K562 (cell line): ENCODE data around the gene PRODH2. TPM values are rescaled to one million over a fixed set of nuclear protein-coding genes. Genes with fewer than 3 reads are reported as not detected.

ENCODE experiments used
- ATAC-seq: fragments of 200-7000 bp; cut with Tn5 transposase; 3 replicates; pipeline ENCODE4 v1.9.1; 2020; ENCODE audit warnings: moderate library complexity
- BruUV-seq: library from RNA; stranded (reverse); fragments of 400-500 nt; replicated peaks from 2 replicates; lab custom pipeline; 2021; lab: Mats Ljungman, UMichigan
- CTCF ChIA-PET: fragments of 300-600 bp; formaldehyde crosslinking; extraction: SDS; loops from one replicate; lab custom pipeline; 2021; ENCODE audit warnings: low intra/inter-chr PET ratio; lab: Yijun Ruan, JAX
- POLR2A ChIA-PET: fragments of 300-600, 350-650 bp; sonication (Branson Sonifier 250); formaldehyde crosslinking; extraction: SDS; loops from one replicate; lab custom pipeline; 2021; ENCODE audit warnings: antibody characterized with exemption, inconsistent platforms; lab: Yijun Ruan, JAX
- DNase-seq, 4 experiments: peaks; one replicate each; pipeline versions ENCODE4 v3.0.0 to v3.0.0-alpha.2; 2011 to 2018; ENCODE audit warnings: low spot score in 3 of 4, mixed read lengths in 3 of 4; ENCODE audit errors: extremely low read depth in 1 of 4
- FAIRE-seq: peaks from 2 replicates; lab custom pipeline; 2011; peaks lifted over from hg19 to GRCh38; lab: Jason Lieb, UNC
- H2AFZ ChIP-seq: 2 replicates; pipeline ENCODE4 v1.6.0; 2011; ENCODE audit warnings: low read depth, low read length, control low read depth, inconsistent platforms
- H3K27ac ChIP-seq: fragments of 200-600 bp; 3 replicates; pipeline ENCODE4 v1.8.0; 2011; ENCODE audit warnings: low read depth, mild to moderate bottlenecking, control low read depth, inconsistent platforms, low read length, moderate library complexity, mixed read lengths; ENCODE audit errors: extremely low read depth
- H3K27me3 ChIP-seq, 2 experiments: fragments of 300-600 bp in 1 of 2; 2 replicates in 1 of 2; 3 replicates in 1 of 2; pipeline versions ENCODE4 v1.6.0 to v1.8.0; 2011; ENCODE audit warnings: inconsistent platforms in 2 of 2, low read length in 2 of 2, mild to moderate bottlenecking in 1 of 2, mixed read lengths in 1 of 2, moderate library complexity in 1 of 2; ENCODE audit not compliant: control insufficient read depth in 2 of 2, insufficient read depth in 2 of 2
- H3K36me3 ChIP-seq: fragments of 300-600 bp; 3 replicates; pipeline ENCODE4 v1.8.0; 2011; ENCODE audit warnings: mild to moderate bottlenecking, low read length, inconsistent platforms; ENCODE audit not compliant: control insufficient read depth, insufficient read depth
- H3K4me1 ChIP-seq, 2 experiments: fragments of 200-600 bp in 1 of 2; replicated peaks in 1 of 2; 2 replicates in 1 of 2; 3 replicates in 1 of 2; pipeline versions ENCODE4 v1.5.1 to v1.8.0; 2011; ENCODE audit warnings: inconsistent platforms in 2 of 2, low read length in 2 of 2, mild to moderate bottlenecking in 1 of 2, mixed read lengths in 1 of 2, moderate library complexity in 1 of 2; ENCODE audit not compliant: control insufficient read depth in 2 of 2, insufficient read depth in 2 of 2
- H3K4me2 ChIP-seq: 2 replicates; pipeline ENCODE4 v1.6.1; 2011; ENCODE audit warnings: low read length, control low read depth, inconsistent platforms, mixed read lengths; ENCODE audit not compliant: insufficient read depth
- H3K4me3 ChIP-seq: fragments of 200-600 bp; sonication (generic), shearing (Covaris generic); 2 replicates; pipeline ENCODE4 v1.5.1; 2016; ENCODE audit warnings: control low read depth, inconsistent platforms
- H3K79me2 ChIP-seq: fragments of 200-600 bp; 3 replicates; pipeline ENCODE4 v1.8.0; 2011; ENCODE audit warnings: low read length, inconsistent platforms; ENCODE audit not compliant: control insufficient read depth, insufficient read depth
- H3K9ac ChIP-seq, 2 experiments: 2 replicates each; pipeline versions ENCODE4 v1.6.0 to v1.6.1; 2011; ENCODE audit warnings: low read depth in 2 of 2, low read length in 2 of 2, control low read depth in 1 of 2, inconsistent platforms in 1 of 2, mild to moderate bottlenecking in 1 of 2, mixed read lengths in 1 of 2; ENCODE audit not compliant: insufficient read depth in 1 of 2
- H3K9me1 ChIP-seq: one replicate; pipeline ENCODE4 v1.6.0; 2011; ENCODE audit warnings: inconsistent platforms, mild to moderate bottlenecking, low read length, moderate library complexity; ENCODE audit not compliant: control insufficient read depth, insufficient read depth
- H3K9me3 ChIP-seq: replicated peaks from 2 replicates; pipeline ENCODE4 v1.5.1; 2011; ENCODE audit warnings: low read depth, low read length, inconsistent platforms; ENCODE audit not compliant: control insufficient read depth, insufficient read depth
- H4K20me1 ChIP-seq: replicated peaks from 2 replicates; pipeline ENCODE4 v1.6.1; 2011; ENCODE audit warnings: low read length, inconsistent platforms, mixed read lengths; ENCODE audit not compliant: control insufficient read depth, insufficient read depth
- CREB5 ChIP-seq: fragments of 250-450 bp; sonication (Bioruptor Pico); IDR thresholded peaks from 2 replicates; pipeline ENCODE4 v1.5.0; 2020; ENCODE audit warnings: mild to moderate bottlenecking
- CSDE1 ChIP-seq, 2 experiments: fragments of 450-650 bp; IDR thresholded peaks; 2 replicates each; pipeline ENCODE4 v1.6.1; 2016; ENCODE audit warnings: mild to moderate bottlenecking in 1 of 2
- ESRRA ChIP-seq: fragments of 450-650 bp; IDR thresholded peaks from 2 replicates; pipeline ENCODE4 v1.6.1; 2014; ENCODE audit warnings: low read depth, mild to moderate bottlenecking, moderate library complexity, borderline replicate concordance
- ETV1 ChIP-seq: fragments of 450-650 bp; conservative IDR thresholded peaks from 2 replicates; pipeline ENCODE4 v1.6.1; 2016; ENCODE audit warnings: missing genetic modification characterization, control low read depth, low read depth, missing compliant biosample characterization
- FIP1L1 ChIP-seq: fragments of 200-400 bp; formaldehyde crosslinking; IDR thresholded peaks from 2 replicates; pipeline ENCODE4 v1.6.1; 2018; ENCODE audit warnings: mild to moderate bottlenecking, low read depth, low read length; ENCODE audit not compliant: poor library complexity, severe bottlenecking
- FOXJ2 ChIP-seq: fragments of 200-800 bp; sonication (Bioruptor generic); IDR thresholded peaks from 2 replicates; pipeline ENCODE4 v1.6.1; 2016; ENCODE audit warnings: missing genetic modification characterization, missing compliant biosample characterization
- FOXK1 ChIP-seq: sonication (generic); formaldehyde crosslinking; IDR thresholded peaks from 2 replicates; pipeline ENCODE4 v1.8.0; 2022; ENCODE audit warnings: missing genetic modification reagents, mild to moderate bottlenecking, borderline replicate concordance
- FOXP1 ChIP-seq: sonication (generic); formaldehyde crosslinking; IDR thresholded peaks from 2 replicates; pipeline ENCODE4 v1.8.0; 2022; ENCODE audit warnings: mild to moderate bottlenecking, missing genetic modification reagents
- GATAD2B ChIP-seq: fragments of 450-650 bp; IDR thresholded peaks from 2 replicates; pipeline ENCODE4 v1.6.1; 2017; ENCODE audit warnings: mild to moderate bottlenecking, borderline replicate concordance
- MCM2 ChIP-seq: fragments of 450-650 bp; IDR thresholded peaks from 2 replicates; pipeline ENCODE4 v1.6.1; 2017; ENCODE audit warnings: low read depth, mild to moderate bottlenecking
- POU5F1 ChIP-seq: fragments of 150-350 bp; IDR thresholded peaks from 2 replicates; pipeline ENCODE4 v1.6.1; 2014; ENCODE audit warnings: borderline replicate concordance, low read length, low read depth, mild to moderate bottlenecking; ENCODE audit not compliant: partially characterized antibody
- RFX5 ChIP-seq: IDR thresholded peaks from 2 replicates; pipeline ENCODE4 v1.6.1; 2011; ENCODE audit warnings: low read depth, mild to moderate bottlenecking, improper control_type of control experiment, low read length
- SRSF9 ChIP-seq: fragments of 200-400 bp; formaldehyde crosslinking; IDR thresholded peaks from 2 replicates; pipeline ENCODE4 v1.6.1; 2017; ENCODE audit warnings: low read depth, low read length, borderline replicate concordance
- XRCC5 ChIP-seq: fragments of 200-400 bp; formaldehyde crosslinking; IDR thresholded peaks from 2 replicates; pipeline ENCODE4 v1.6.1; 2017; ENCODE audit warnings: low read depth, mild to moderate bottlenecking, low read length
- ZNF354B ChIP-seq: fragments of 250-450 bp; sonication (Bioruptor Pico); IDR thresholded peaks from 2 replicates; pipeline ENCODE4 v1.4.0; 2020
- ZNF707 ChIP-seq: fragments of 250-450 bp; sonication (Bioruptor Pico); conservative IDR thresholded peaks from 2 replicates; pipeline ENCODE4 v1.8.0; 2022; ENCODE audit warnings: inconsistent platforms, mild to moderate bottlenecking, moderate library complexity
- WGBS: fragments of 100-300 bp; shearing (Covaris generic); methylation state at CpG from one replicate; pipeline ENCODE4 v1.1.6; 2016; ENCODE audit warnings: low coverage, mixed read lengths; ENCODE audit not compliant: insufficient coverage; ENCODE audit errors: missing lambda C conversion rate; 5-methylcytosine and 5-hydroxymethylcytosine counted together
- in situ Hi-C: fragments of 300-500 bp; cut with MboI; formaldehyde crosslinking; loops from 4 replicates; pipeline ENCODE4 v1.15.0; 2018; ENCODE audit warnings: inconsistent platforms, mixed read lengths
- intact Hi-C: fragments of 100-400 bp; cut with micrococcal nuclease; formaldehyde crosslinking; loops from 2 replicates; pipeline ENCODE4 v1.14.2; 2022
- polyA plus RNA-seq, 8 experiments: library from polyadenylated mRNA; depleted of rRNA in 4 of 8; stranded (reverse) in 5 of 8; unstranded in 3 of 8; fragments of >200 nt; fragmentation: Nextera tagmentation in 2 of 8; fragmentation: Illumina TruSeq in 1 of 8; extraction: Ambion mirVana in 2 of 8; extraction: Trizol in 1 of 8; gene quantifications; 2 replicates each; pipeline versions ENCODE4 v1.2.1 to v1.2.3, GENCODE V29; 2011 to 2014; ENCODE audit warnings: inconsistent platforms in 1 of 8, missing spikeins in 1 of 8
- total RNA-seq, 7 experiments: library from RNA; depleted of rRNA in 6 of 7; stranded (reverse); fragments of >200 nt in 6 of 7; fragmentation: Illumina TruSeq in 2 of 7; extraction: Trizol in 2 of 7; gene quantifications; 2 replicates each; pipeline versions ENCODE4 v1.2.1 to v1.2.3, GENCODE V29; 2011 to 2021; ENCODE audit warnings: low replicate concordance in 1 of 7

Gene PRODH2
- total and polyA plus RNA-seq, 9 of the 15 experiments (the other 6 are each of a cell fraction or from before 2014, with no cell fraction given), result not detected

GRCh38 chr19:35832054-35832453, 19.4 kb upstream of the PRODH2 start:
- ChIA-PET POLR2A (interaction anchor here (0.5 kb wide), 1 partner anchor 191 kb away, joined by 4 read pairs; no protein-coding TSS in a partner anchor), CTCF (no interaction called here)
- H3K79me2 ChIP-seq, result no peaks in the 10 kb centered on the region
- no peaks in the 10 kb centered on the region for H3K9me3 ChIP-seq
- TF ChIP-seq ZNF354B (CRISPR knock-in tag) (no peak), ESRRA (0 out of 2 replicates have a peak, but pooled peaks have one; percentile 18), ZNF707 (no peak), FOXK1 (no peak), SRSF9 (no peak), CSDE1 (IDR thresholded peaks at IDR 0.05) (no peak)
- peaks cover 18 to 44% of the 10 kb centered on the region in 2 experiments for H3K27me3 ChIP-seq
- H3K9ac ChIP-seq, result no peak overlapping the region
- 3% methylated on average over 4 of the region's 4 CpGs for WGBS
- no peak overlapping the region for H3K4me3 ChIP-seq
- ATAC-seq, result no peak
- no peak for DNase-seq
- in situ Hi-C loops, result no loop called here
- no peak overlapping the region for H2AFZ ChIP-seq
- FAIRE-seq, result no peak
- intact Hi-C loops, result no loop called here
- H3K9me1 ChIP-seq, result no peaks in the 10 kb centered on the region
- no peak overlapping the region for H3K4me2 ChIP-seq
- H3K36me3 ChIP-seq, result no peaks in the 10 kb centered on the region
- BruUV-seq, result no TSS peak
- peaks cover 4% of the 10 kb centered on the region; the same call in 1 of the 2 replicates for H4K20me1 ChIP-seq
- no peak overlapping the region for H3K27ac ChIP-seq
- no peaks in the 10 kb centered on the region; a peak in 1 of 5 replicates for H3K4me1 ChIP-seq

- ChIA-PET POLR2A (interaction anchor here (0.5 to 1.0 kb wide), 3 partner anchors 13 to 530 kb away, joined by 3 to 4 read pairs (median 4); no protein-coding TSS in a partner anchor), CTCF (no interaction called here)
- TF ChIP-seq ETV1 (no peak), FIP1L1 (no peak), GATAD2B (no peak), FOXJ2 (tag) (no peak), MCM2 (no peak), RFX5 (no peak), XRCC5 (no peak), POU5F1 (no peak), CREB5 (CRISPR knock-in tag) (no peak), FOXP1 (CRISPR knock-in tag) (no peak)
Measured at GRCh38 chr19:35830986-35831385, 18.3 kb upstream of the PRODH2 start.

More at GRCh38 chr19:35830986-35831385, 18.3 kb upstream of the PRODH2 start:
- Histone ChIP-seq H3K9ac (no peak overlapping the region), H3K36me3 (no peaks in the 10 kb centered on the region), H3K4me2 (no peak overlapping the region), H4K20me1 (peaks cover 4% of the 10 kb centered on the region; the same call in 1 of the 2 replicates), H3K27me3 (peaks cover 20 to 41% of the 10 kb centered on the region in 2 experiments), H3K4me3 (no peak overlapping the region), H3K9me1 (no peaks in the 10 kb centered on the region), H3K27ac (no peak overlapping the region), H3K9me3 (no peaks in the 10 kb centered on the region), H3K4me1 (no peaks in the 10 kb centered on the region; a peak in 1 of 5 replicates), H2AFZ (no peak overlapping the region), H3K79me2 (no peaks in the 10 kb centered on the region)
- no TSS peak for BruUV-seq
- in situ Hi-C loops (no loop called here), intact Hi-C loops (no loop called here)
- ATAC-seq (no peak), DNase-seq (no peak), FAIRE-seq (no peak)
- WGBS, result 1% methylated on average over 18 of the region's 18 CpGs
